HL-60 (cell line): ENCODE results near the gene SYNGAP1.
"Not testable (repeated sequence)": the region's sequence is repeated elsewhere in the genome, so short reads cannot be mapped to it uniquely, and the experiment has no call there.

Experiments used
- DNase-seq, 2 experiments: peaks; one replicate each; pipeline ENCODE4 v3.0.0-alpha.2; 2010 to 2020; ENCODE audit warnings: low read depth in 1 of 2, low spot score in 1 of 2
- H3K27ac ChIP-seq: fragments of 250-450 bp; sonication (Bioruptor Pico); replicated peaks from 2 replicates; pipeline ENCODE4 v1.5.1; 2020; ENCODE audit warnings: mild to moderate bottlenecking, moderate library complexity
- H3K27me3 ChIP-seq: fragments of 250-450 bp; sonication (Bioruptor Pico); 2 replicates; pipeline ENCODE4 v1.5.1; 2021; ENCODE audit warnings: mild to moderate bottlenecking, moderate library complexity; ENCODE audit not compliant: insufficient read depth, poor library complexity, severe bottlenecking
- H3K4me3 ChIP-seq: replicated peaks from 2 replicates; pipeline ENCODE4 v1.5.1; 2011; ENCODE audit warnings: mild to moderate bottlenecking, control low read depth, low read length; ENCODE audit not compliant: insufficient read depth
- GABPA ChIP-seq: IDR thresholded peaks from 2 replicates; pipeline ENCODE4 v1.6.1; 2012; ENCODE audit warnings: low read depth
- POLR2AphosphoS5 ChIP-seq: IDR thresholded peaks from 2 replicates; pipeline ENCODE4 v1.6.1; 2012; ENCODE audit warnings: low read depth
- SPI1 ChIP-seq: IDR thresholded peaks from 2 replicates; pipeline ENCODE4 v1.6.1; 2012; ENCODE audit warnings: low read depth, mild to moderate bottlenecking, borderline replicate concordance
- TF ChIP-seq, protein P1 (sequence below): IDR thresholded peaks from 2 replicates; pipeline ENCODE4 v1.6.1; 2012; ENCODE audit warnings: low read depth; ENCODE audit not compliant: insufficient replicate concordance
- TF ChIP-seq, protein P2 (sequence below): IDR thresholded peaks from one replicate; pipeline ENCODE4 v1.5.1; 2011; ENCODE audit warnings: low read length, control low read depth, inconsistent platforms; ENCODE audit not compliant: insufficient read depth

The SYNGAP1 gene

DNA sequence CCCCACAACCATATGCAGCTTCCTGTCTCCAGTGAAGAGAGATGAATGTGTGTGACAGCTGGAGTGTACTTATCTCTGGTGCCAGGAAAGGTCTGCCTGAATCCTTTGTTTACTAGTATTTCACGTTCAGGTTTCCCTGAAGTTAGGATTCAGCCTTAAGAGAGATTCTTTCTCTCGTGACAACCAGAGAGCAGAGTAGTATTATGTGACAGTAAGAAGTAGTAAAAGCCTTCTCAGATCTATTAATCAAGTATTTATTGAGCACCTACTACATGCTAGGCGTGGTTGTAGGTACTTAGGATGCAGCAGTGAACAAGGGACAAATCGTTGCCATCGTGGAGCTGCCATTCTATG, 27.3 kb upstream of the SYNGAP1 start:
- Histone ChIP-seq H3K27ac (peak overlapping the region; percentile 85), H3K4me3 (peak overlapping the region; percentile 85), H3K27me3 (no peaks in the 10 kb centered on the region)
- no peak for DNase-seq
- TF ChIP-seq POLR2AphosphoS5, result no peak
- TF ChIP-seq SPI1, result no peak
- TF ChIP-seq, protein P1, sequence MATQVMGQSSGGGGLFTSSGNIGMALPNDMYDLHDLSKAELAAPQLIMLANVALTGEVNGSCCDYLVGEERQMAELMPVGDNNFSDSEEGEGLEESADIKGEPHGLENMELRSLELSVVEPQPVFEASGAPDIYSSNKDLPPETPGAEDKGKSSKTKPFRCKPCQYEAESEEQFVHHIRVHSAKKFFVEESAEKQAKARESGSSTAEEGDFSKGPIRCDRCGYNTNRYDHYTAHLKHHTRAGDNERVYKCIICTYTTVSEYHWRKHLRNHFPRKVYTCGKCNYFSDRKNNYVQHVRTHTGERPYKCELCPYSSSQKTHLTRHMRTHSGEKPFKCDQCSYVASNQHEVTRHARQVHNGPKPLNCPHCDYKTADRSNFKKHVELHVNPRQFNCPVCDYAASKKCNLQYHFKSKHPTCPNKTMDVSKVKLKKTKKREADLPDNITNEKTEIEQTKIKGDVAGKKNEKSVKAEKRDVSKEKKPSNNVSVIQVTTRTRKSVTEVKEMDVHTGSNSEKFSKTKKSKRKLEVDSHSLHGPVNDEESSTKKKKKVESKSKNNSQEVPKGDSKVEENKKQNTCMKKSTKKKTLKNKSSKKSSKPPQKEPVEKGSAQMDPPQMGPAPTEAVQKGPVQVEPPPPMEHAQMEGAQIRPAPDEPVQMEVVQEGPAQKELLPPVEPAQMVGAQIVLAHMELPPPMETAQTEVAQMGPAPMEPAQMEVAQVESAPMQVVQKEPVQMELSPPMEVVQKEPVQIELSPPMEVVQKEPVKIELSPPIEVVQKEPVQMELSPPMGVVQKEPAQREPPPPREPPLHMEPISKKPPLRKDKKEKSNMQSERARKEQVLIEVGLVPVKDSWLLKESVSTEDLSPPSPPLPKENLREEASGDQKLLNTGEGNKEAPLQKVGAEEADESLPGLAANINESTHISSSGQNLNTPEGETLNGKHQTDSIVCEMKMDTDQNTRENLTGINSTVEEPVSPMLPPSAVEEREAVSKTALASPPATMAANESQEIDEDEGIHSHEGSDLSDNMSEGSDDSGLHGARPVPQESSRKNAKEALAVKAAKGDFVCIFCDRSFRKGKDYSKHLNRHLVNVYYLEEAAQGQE, result no peak
- TF ChIP-seq, protein P2, sequence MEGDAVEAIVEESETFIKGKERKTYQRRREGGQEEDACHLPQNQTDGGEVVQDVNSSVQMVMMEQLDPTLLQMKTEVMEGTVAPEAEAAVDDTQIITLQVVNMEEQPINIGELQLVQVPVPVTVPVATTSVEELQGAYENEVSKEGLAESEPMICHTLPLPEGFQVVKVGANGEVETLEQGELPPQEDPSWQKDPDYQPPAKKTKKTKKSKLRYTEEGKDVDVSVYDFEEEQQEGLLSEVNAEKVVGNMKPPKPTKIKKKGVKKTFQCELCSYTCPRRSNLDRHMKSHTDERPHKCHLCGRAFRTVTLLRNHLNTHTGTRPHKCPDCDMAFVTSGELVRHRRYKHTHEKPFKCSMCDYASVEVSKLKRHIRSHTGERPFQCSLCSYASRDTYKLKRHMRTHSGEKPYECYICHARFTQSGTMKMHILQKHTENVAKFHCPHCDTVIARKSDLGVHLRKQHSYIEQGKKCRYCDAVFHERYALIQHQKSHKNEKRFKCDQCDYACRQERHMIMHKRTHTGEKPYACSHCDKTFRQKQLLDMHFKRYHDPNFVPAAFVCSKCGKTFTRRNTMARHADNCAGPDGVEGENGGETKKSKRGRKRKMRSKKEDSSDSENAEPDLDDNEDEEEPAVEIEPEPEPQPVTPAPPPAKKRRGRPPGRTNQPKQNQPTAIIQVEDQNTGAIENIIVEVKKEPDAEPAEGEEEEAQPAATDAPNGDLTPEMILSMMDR, result no peak
- 0 out of 2 replicates have a peak, but pooled peaks have one; percentile 15 for TF ChIP-seq GABPA

DNA sequence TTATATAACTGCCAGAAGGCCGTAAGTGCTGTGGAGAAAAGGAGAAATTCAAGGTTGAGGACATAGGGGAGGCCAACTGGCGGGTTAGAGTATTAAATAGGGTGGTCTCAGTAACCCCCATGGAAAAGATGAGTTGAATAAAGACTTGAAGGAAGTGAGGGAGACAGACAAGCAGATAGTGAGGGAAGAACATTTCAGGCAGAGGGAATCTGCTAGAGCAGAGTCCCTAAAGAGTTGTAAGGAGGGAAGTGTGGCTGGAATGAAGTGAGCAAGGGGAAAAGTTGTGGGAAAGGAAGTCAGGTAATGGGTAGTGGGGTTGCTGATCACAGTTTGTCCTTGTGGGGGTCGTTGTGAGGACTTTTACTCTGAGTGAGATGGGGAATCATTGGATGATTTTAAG, 26.9 kb upstream of the SYNGAP1 start:
- DNase-seq, result no peak
- Histone ChIP-seq H3K27ac (peak overlapping the region; percentile 85), H3K27me3 (no peaks in the 10 kb centered on the region), H3K4me3 (peak overlapping the region; percentile 85)
- TF ChIP-seq, protein P1, result no peak
- TF ChIP-seq GABPA, result no peak
- TF ChIP-seq, protein P2, result no peak
- peak; percentile 1; the same call in 1 of the 2 replicates for TF ChIP-seq SPI1
- TF ChIP-seq POLR2AphosphoS5, result no peak

DNA sequence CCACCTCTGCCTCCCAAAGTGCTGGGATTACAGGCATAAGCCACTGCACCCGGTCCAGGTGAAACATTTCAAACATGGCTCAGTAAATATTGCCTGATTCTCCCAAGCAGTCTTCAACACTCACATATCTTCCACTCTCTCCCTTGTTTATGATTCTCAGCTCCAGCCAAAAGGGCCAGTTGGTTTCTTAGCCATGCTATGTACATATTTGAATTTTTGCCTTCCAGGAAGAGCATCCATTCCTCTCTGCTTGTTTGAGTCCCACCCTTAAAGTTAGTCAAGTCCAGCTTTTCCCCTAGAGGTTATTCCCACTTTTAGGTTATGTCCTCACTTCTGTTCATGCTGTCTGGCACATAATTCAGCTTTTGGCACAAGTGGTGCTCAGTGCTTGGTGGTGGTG, 22.3 kb upstream of the SYNGAP1 start:
- no peaks in the 10 kb centered on the region for H3K27me3 ChIP-seq
- H3K4me3 ChIP-seq, result no peak overlapping the region
- no peak for DNase-seq
- no peak overlapping the region for H3K27ac ChIP-seq
- TF ChIP-seq GABPA (no peak), SPI1 (no peak), POLR2AphosphoS5 (no peak)
- TF ChIP-seq, protein P1, result no peak
- TF ChIP-seq, protein P2, result no peak

DNA sequence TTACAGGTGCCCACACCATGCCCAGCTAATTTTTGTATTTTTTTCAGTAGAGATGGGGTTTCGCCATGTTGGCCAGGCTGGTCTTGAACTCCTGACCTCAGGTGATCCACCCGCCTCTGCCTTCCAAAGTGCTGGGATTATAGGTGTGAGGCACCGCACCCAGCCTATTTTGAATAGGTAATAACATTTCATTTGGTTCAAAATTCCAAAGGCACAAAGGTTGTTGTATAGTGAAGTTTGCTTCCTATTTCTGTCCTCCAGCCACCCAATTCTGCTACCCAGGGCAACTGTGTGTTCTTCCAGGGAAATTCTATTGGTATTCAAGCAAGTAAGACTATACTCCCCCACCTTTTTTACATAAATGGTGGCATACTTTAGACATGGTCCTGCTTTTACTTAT, 21.3 kb upstream of the SYNGAP1 start:
- not testable (repeated sequence) for H3K27ac ChIP-seq, H3K27me3 ChIP-seq, H3K4me3 ChIP-seq, DNase-seq

DNA sequence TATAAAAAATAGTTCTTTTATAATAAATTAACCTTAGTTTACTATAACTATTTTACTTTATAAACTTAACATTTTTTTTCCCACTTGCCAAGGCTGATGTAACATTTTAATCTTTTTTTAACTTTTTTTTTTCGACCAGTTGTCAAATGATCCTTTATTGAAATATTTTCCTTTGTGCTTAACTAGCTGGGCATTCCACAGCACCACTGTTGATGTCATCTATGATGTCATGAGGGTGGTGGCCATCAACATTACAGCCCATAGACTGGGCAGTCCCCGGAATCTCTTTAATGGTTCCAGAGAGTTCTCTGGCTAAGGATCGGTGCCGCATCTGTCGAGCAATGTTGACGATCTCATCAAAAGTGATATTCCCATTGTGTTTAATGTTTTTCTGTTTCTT, 20.0 kb upstream of the SYNGAP1 start:
- H3K27ac ChIP-seq, H3K4me3 ChIP-seq, H3K27me3 ChIP-seq, DNase-seq: not testable (repeated sequence)
